KOPT-K1 (cell line): ENCODE measurements around the gene NPTN.

Experiments
- H3K27ac ChIP-seq: fragments of 200-600 bp; sonication (generic); 2 replicates; pipeline ENCODE4 v1.5.1; 2016; ENCODE audit warnings: antibody characterized with exemption, mild to moderate bottlenecking, low read depth, low read length; ENCODE audit not compliant: poor library complexity, severe bottlenecking
- H3K36me3 ChIP-seq: fragments of 200-600 bp; sonication (generic); 2 replicates; pipeline ENCODE4 v1.5.1; 2017; ENCODE audit warnings: antibody characterized with exemption, mild to moderate bottlenecking, low read length, moderate library complexity; ENCODE audit not compliant: insufficient read depth
- H3K9me3 ChIP-seq: fragments of 200-600 bp; sonication (generic); 2 replicates; pipeline ENCODE4 v1.5.1; 2017; ENCODE audit warnings: antibody characterized with exemption, low read length, mild to moderate bottlenecking; ENCODE audit not compliant: insufficient read depth, poor library complexity, severe bottlenecking

NPTN gene

DNA sequence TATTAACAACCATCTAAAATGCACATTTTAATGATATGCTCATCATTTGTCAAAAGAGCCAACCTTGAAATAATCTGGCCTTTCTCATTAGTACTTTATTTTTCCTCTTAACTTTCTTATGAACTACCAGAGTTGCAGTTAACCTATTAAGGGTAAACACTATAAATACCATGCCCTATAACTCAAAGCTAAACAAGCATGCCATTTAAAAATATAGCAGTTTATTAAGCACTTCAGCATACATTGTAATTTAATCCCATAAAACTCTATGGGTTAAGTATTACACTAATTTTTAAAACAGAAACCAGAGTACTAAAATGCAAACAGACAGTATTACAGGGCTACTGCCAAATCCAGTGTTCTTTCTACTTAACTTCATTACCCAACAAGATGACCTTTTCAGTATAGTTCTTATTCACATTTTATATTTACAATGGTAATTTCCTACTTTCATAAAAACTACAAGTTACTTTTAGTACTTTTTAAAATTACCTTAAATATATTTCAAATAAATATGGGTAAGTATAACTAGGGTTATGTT is 11.8 kb downstream of the NPTN start:
- Histone ChIP-seq H3K27ac (no peak overlapping the region), H3K9me3 (no peaks in the 10 kb centered on the region), H3K36me3 (no peaks in the 10 kb centered on the region)

DNA sequence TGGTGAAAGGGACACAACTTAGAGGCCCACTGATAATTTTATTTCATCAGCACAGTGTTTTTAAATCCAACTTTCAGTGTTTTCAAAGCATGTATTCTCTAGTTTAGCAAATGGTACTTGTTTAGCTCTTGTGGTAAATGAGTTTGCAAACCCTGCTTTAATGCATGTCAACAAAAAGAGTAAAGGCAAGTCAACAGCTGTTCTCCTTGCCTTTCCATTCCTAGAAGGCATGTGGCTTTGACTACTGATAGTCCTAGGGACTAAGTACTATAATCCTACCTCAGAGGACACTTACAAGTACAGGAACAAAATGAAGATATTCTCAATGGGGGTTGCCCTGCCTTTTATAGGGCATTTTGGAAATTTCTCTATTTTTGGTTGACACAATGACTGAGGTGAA is 13.1 kb downstream of the NPTN start:
- H3K36me3 ChIP-seq, result no peaks in the 10 kb centered on the region
- H3K27ac ChIP-seq, result no peak overlapping the region

DNA sequence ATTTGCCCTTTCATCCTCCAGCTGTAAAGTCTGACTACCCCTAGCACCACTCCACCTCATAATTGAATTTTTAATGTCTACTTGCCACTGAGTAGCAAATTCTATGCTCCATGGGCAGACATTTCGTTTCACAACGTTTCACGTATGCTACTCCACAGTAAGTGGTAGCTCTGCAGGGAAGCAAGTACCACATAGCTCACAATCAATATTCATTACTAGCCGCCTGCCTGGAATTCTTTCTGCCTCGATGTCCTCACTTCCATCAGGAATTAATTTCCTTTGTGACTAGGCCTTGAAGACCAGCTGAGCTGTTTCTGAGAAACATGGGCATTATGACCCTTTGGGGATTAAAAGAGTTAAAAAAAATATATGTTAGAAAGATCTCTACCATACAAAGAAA is 15.3 kb downstream of the NPTN start:
- Histone ChIP-seq H3K9me3 (no peaks in the 10 kb centered on the region), H3K27ac (no peak overlapping the region)

More for the DNA sequence above, 13.1 kb downstream of the NPTN start:
- no peaks in the 10 kb centered on the region for H3K9me3 ChIP-seq

DNA sequence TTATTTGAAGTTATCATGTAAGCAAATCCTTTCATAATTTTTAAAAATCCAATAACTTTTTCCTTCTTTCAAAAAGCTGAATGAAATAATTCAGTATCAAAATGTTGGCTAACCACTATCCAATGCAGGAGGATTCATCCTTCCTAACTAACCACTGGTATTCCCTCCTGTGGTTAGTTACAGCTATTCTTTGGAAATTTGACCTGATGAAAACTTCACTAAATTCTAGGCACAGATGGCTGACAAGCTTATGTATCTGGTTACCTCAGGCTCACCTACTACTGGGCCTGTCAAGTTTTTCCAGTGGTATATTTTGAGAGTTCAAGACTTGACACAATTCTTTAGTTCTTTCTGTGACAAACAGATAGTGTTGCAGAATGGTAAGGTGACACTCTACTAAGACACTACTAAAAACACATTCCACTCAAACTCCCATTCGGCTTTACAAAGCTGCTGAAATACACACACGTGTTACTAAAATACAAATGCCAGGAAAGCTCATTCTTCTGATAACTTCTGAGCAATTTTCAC is 15.8 kb downstream of the NPTN start:
- no peaks in the 10 kb centered on the region for H3K9me3 ChIP-seq
- no peaks in the 10 kb centered on the region for H3K36me3 ChIP-seq
- no peak overlapping the region for H3K27ac ChIP-seq

More for the DNA sequence above, 15.3 kb downstream of the NPTN start:
- no peaks in the 10 kb centered on the region for H3K36me3 ChIP-seq

GRCh38 chr15:73608941-73609340 is 24.2 kb downstream of the NPTN start:
- H3K9me3 ChIP-seq, result no peaks in the 10 kb centered on the region
- H3K27ac ChIP-seq, result no peak overlapping the region
- no peaks in the 10 kb centered on the region for H3K36me3 ChIP-seq

DNA sequence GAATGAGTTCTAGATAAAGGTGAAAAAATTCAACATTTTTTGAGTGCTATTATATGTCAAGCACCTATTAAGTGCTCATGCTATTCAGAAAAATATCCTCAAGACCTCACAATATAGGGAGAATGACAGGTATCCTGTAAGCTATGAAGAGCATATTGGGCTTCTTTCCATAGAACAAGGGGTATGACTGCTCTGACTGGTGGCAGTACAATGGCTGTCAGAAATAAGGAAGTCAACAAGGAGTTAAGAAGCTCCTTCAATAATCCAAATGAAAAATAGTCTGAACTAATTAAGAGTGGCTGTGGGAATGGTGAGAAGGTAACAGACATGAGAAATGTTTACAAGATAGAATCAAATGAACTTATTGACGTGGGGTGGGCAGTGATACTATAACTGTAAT is 24.7 kb downstream of the NPTN start:
- Histone ChIP-seq H3K9me3 (no peaks in the 10 kb centered on the region), H3K36me3 (no peaks in the 10 kb centered on the region), H3K27ac (no peak overlapping the region)

DNA sequence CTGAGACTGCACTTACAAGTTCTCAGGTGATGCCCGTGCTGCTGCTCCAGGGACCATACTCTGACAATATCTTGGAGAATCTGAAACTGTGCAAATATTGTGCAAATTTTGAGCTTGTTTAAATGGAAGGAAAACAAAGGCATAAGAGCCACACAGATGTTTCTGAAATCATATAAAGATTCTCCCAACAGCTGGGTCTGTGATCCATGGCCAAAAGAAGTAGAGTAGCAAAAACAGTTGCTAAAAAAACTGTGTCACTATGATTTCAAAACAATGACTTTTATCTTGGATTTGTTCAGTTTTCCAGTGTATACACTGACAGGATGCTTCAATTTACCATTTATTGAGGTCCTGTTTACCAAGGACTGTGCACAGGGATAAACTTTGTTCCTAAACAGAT is 25.3 kb downstream of the NPTN start:
- H3K9me3 ChIP-seq, result no peaks in the 10 kb centered on the region
- no peaks in the 10 kb centered on the region for H3K36me3 ChIP-seq
- no peak overlapping the region for H3K27ac ChIP-seq

GRCh38 chr15:73607405-73607804 is 25.8 kb downstream of the NPTN start:
- Histone ChIP-seq H3K9me3 (no peaks in the 10 kb centered on the region), H3K36me3 (no peaks in the 10 kb centered on the region), H3K27ac (no peak overlapping the region)

DNA sequence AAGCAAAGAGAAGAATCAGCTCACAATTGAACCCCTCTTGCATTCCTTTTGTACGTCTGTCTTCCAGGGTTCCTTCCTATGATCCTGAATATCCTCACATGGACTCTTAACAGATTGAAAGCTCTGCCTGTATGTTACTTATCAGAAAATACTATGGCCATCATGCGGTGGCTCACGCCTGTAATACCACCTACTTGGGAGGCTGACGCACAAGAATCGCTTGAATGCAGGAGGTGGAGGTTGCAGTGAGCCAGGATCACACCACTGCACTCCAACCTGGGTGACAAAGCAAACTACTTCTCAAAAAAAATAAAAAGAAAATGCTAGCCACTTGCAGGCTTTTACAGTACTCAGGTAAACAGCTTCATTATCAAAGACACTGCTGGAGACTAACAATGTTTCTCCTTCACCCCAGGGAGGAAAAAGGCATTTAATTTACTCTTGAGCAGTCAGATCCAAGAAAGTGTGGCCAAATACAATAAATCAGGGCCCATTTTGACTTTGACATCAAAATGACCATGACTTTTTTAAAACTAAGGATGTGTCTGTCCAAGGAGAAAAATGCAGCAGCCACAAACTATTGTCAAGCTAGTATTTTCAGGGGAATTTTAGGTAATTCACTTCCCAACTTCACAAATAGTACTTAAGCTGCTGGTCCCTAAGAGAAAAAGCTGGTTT is 27.3 kb downstream of the NPTN start:
- Histone ChIP-seq H3K9me3 (no peaks in the 10 kb centered on the region), H3K36me3 (no peaks in the 10 kb centered on the region), H3K27ac (no peak overlapping the region)

DNA sequence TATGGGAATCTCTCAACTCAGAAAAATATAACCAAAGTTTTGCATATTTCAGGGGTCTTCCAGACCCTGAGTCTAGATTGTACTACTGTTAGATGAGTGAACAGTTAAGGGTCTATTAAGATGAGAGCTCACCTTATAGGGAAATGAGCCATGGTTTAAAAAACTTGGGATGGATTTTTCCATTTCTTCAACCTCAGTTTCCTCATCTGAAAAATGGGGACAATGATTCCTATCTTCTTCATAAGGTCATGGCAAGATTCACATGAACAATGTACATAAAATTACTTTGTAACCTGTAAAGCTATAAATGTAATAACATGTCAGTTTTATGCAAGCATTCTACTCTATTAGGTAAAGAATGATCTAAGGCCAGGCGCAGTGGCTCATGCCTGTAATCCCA is 28.7 kb downstream of the NPTN start:
- H3K9me3 ChIP-seq, result no peaks in the 10 kb centered on the region
- no peak overlapping the region for H3K27ac ChIP-seq
- H3K36me3 ChIP-seq, result no peaks in the 10 kb centered on the region

GRCh38 chr15:73602992-73603391 is 30.2 kb downstream of the NPTN start:
- H3K36me3 ChIP-seq, result no peaks in the 10 kb centered on the region
- no peaks in the 10 kb centered on the region for H3K9me3 ChIP-seq
- no peak overlapping the region for H3K27ac ChIP-seq

DNA sequence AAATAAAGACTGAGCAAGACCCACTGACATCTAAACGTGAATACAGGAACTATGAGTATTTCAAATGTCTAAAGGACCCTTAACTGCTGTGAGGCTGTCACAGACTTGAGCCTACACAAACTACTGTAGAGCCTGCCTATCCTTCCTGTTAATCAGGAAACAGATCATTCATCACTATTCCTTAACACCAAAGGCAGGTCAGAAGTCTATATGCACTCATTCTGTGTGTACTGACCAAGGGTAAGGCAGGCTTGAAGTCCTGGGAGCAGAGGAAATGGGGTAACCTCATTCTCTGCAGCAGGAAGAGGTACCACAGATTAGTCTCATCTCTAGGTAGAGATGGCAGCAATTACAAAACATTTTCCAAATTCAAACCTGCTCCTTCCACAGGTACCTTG is 30.7 kb downstream of the NPTN start:
- Histone ChIP-seq H3K27ac (no peak overlapping the region), H3K9me3 (no peaks in the 10 kb centered on the region), H3K36me3 (no peaks in the 10 kb centered on the region)

- Histone ChIP-seq H3K9me3 (no peaks in the 10 kb centered on the region), H3K27ac (no peak overlapping the region), H3K36me3 (no peaks in the 10 kb centered on the region)
Observed at GRCh38 chr15:73601451-73602445, 31.4 kb downstream of the NPTN start.

DNA sequence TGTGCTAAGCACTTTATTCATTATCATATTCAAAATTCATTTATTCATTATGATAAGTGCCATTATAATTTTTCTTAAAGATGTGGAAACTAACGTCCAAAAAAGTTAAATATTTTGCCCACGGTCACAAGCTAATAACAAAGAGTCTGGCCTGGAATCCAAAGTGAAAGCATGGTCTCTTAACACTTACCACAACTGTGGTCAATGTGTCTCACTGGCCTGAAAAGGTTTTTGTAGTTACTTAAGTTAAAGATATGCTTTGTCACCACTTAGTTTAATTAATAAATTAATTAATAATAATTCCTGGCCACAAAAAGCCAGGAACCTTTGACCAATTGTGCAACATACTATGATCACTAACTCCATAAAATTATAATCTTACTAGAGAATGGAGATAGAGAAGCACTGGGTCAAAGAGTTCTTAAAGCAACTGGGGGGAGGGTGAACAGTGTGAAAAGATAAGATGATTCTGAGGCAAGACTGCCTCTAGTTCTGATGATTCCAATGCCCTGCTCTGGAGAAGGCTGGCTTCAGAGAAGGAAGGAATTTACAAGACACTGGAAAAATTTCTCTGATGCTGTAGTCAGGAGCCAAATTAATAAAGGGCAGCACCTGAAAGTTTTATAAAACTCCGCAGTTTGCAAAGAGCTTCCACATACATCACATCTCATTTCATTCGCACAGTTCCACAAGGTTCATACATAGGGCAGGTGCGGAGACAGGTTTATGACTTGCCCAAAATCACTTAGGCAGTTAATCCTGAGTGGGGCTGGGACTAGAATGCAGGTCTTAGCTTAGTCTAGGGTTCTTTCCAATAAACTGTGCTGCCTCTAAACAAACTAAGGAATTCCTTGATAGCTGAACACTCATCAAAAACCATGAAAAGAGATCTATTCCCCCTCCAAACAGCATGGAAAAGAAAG is 32.5 kb downstream of the NPTN start:
- Histone ChIP-seq H3K9me3 (no peaks in the 10 kb centered on the region), H3K36me3 (no peaks in the 10 kb centered on the region), H3K27ac (no peak overlapping the region)
